Gastrocnemius medialis (tissue), 4 donors: ENCODE measurements around the gene CXCL6. TPM values are rescaled to one million over a fixed set of nuclear protein-coding genes. Genes with fewer than 3 reads are reported as not detected.

Experiments used
- ATAC-seq, 2 donors: fragments of 150-250 bp; one replicate each; pipeline ENCODE4 v1.9.1; 2016
- DNase-seq, 2 donors: peaks; one replicate each; pipeline ENCODE4 v3.0.0-alpha.2; 2019
- H3K27ac ChIP-seq, 4 donors: fragments of 200-600 bp; sonication (generic); 1 replicate in 1 of 4; 2 replicates in 3 of 4; pipeline ENCODE4 v1.5.1; 2016 to 2018; ENCODE audit warnings: mild to moderate bottlenecking in 2 of 4, moderate library complexity in 1 of 4
- H3K27me3 ChIP-seq, 3 donors: fragments of 200-600 bp; sonication (generic) in 2 of 3; 1 replicate in 1 of 3; 2 replicates in 2 of 3; pipeline versions ENCODE4 v1.5.1 to v1.6.0; 2016 to 2019; ENCODE audit warnings: mild to moderate bottlenecking in 1 of 3, moderate library complexity in 1 of 3
- H3K36me3 ChIP-seq, 2 donors: fragments of 200-600 bp; sonication (generic) in 1 of 2; one replicate each; pipeline ENCODE4 v1.5.1; 2017 to 2018
- H3K4me1 ChIP-seq, 2 donors: fragments of 200-600 bp; sonication (generic) in 1 of 2; one replicate each; pipeline ENCODE4 v1.5.1; 2016 to 2017; ENCODE audit warnings: mild to moderate bottlenecking in 2 of 2
- H3K4me3 ChIP-seq, 4 donors: fragments of 200-600 bp; sonication (generic) in 3 of 4; 1 replicate in 1 of 4; 2 replicates in 3 of 4; pipeline ENCODE4 v1.5.1; 2016 to 2019; ENCODE audit warnings: mild to moderate bottlenecking in 2 of 4
- H3K9me3 ChIP-seq, 3 donors: fragments of 200-600 bp; sonication (generic) in 2 of 3; 1 replicate in 1 of 3; 2 replicates in 2 of 3; pipeline ENCODE4 v1.5.1; 2016 to 2019
- CTCF ChIP-seq, 5 experiments: fragments of 450-650 bp in 3 of 5; fragments of 200-600 bp in 2 of 5; sonication (generic) in 2 of 5; IDR thresholded peaks in 4 of 5; conservative IDR thresholded peaks in 1 of 5; 1 replicate in 4 of 5; 2 replicates in 1 of 5; pipeline ENCODE4 v1.5.1; 2016 to 2019; ENCODE audit warnings: antibody characterized with exemption in 5 of 5, mild to moderate bottlenecking in 3 of 5, moderate library complexity in 3 of 5
- POLR2A ChIP-seq, 2 donors: fragments of 450-650 bp; IDR thresholded peaks; one replicate each; pipeline ENCODE4 v1.6.1; 2017; ENCODE audit warnings: antibody characterized with exemption in 2 of 2, mild to moderate bottlenecking in 2 of 2, moderate library complexity in 2 of 2
- in situ Hi-C, 4 donors: fragments of 200-750 bp; cut with MboI; loops; one replicate each; pipeline versions ENCODE4 v1.15.0 to v1.8.0; 2017; ENCODE audit warnings: low sequenced_read_pairs in 4 of 4
- intact Hi-C: fragments of 100-400 bp; cut with DNase I; formaldehyde crosslinking; loops from one replicate; pipeline ENCODE4 v1.15.1; 2023; ENCODE audit warnings: low total_unique reads
- total RNA-seq, 4 donors: library from RNA; depleted of rRNA; stranded (reverse); fragments of >200 nt; gene quantifications; one replicate each; pipeline versions ENCODE4 v1.1.0 to v1.2.3, GENCODE V29; 2016

The CXCL6 gene
- total RNA-seq, 4 donors from 2014 or later = 3.7 TPM; not detected in 3

GRCh38 chr4:73853246-73853704 lies 16.8 kb downstream of the CXCL6 start, which contains the start of gene PF4V1:
Gene PF4V1 (plus strand): TSS chr4:73853296. CDS start chr4:73853363, 67 bp downstream.
- no peak for ATAC-seq
- no peak within 1 kb of the TSS for H3K4me3 ChIP-seq

GRCh38 chr4:73853718-73854473 lies 17.4 kb downstream of the CXCL6 start:
- DNase-seq (no peak), ATAC-seq (no peak)
- TF ChIP-seq CTCF (IDR thresholded peaks at IDR 0.05 in 4 of 5, conservative IDR thresholded peaks at IDR 0.05 in 1 of 5) (no peak), POLR2A (IDR thresholded peaks at IDR 0.05) (no peak)
- H3K27me3 ChIP-seq = peaks cover 0 to 5% (median 0%) of the 10 kb centered on the region in 3 donors
- no peak overlapping the region for H3K27ac ChIP-seq
- no peak overlapping the region for H3K4me3 ChIP-seq
- in situ Hi-C loops (no loop called here), intact Hi-C loops (no loop called here)
- H3K9me3 ChIP-seq = no peaks in the 10 kb centered on the region
- no peaks in the 10 kb centered on the region for H3K36me3 ChIP-seq
- H3K4me1 ChIP-seq = no peaks in the 10 kb centered on the region

More at GRCh38 chr4:73853246-73853704, 16.8 kb downstream of the CXCL6 start, which contains the start of gene PF4V1:
- in situ Hi-C loops (no loop called here), intact Hi-C loops (no loop called here)
- Histone ChIP-seq H3K27me3 (peaks cover 0 to 5% (median 0%) of the 10 kb centered on the region in 3 donors), H3K27ac (no peak within 1 kb of the TSS), H3K9me3 (no peaks in the 10 kb centered on the region), H3K36me3 (no peaks in the 10 kb centered on the region), H3K4me1 (no peaks in the 10 kb centered on the region)
- DNase-seq = no peak
- TF ChIP-seq POLR2A (IDR thresholded peaks at IDR 0.05) (no peak), CTCF (IDR thresholded peaks at IDR 0.05 in 4 of 5, conservative IDR thresholded peaks at IDR 0.05 in 1 of 5) (no peak)

- TF ChIP-seq CTCF (IDR thresholded peaks at IDR 0.05 in 4 of 5, conservative IDR thresholded peaks at IDR 0.05 in 1 of 5) (no peak), POLR2A (IDR thresholded peaks at IDR 0.05) (no peak)
- Histone ChIP-seq H3K9me3 (no peaks in the 10 kb centered on the region), H3K4me3 (no peak overlapping the region), H3K27me3 (peaks cover 0 to 5% (median 0%) of the 10 kb centered on the region in 3 donors), H3K36me3 (no peaks in the 10 kb centered on the region), H3K4me1 (no peaks in the 10 kb centered on the region), H3K27ac (no peak overlapping the region)
- intact Hi-C loops (no loop called here), in situ Hi-C loops (no loop called here)
- ATAC-seq (no peak), DNase-seq (no peak)
Measured at GRCh38 chr4:73855406-73855805, 18.9 kb downstream of the CXCL6 start.

- DNase-seq (no peak), ATAC-seq (no peak)
- intact Hi-C loops (no loop called here), in situ Hi-C loops (no loop called here)
- H3K4me1 ChIP-seq = no peaks in the 10 kb centered on the region
- no peak overlapping the region for H3K4me3 ChIP-seq
- no peak for TF ChIP-seq POLR2A (IDR thresholded peaks at IDR 0.05)
- TF ChIP-seq CTCF (IDR thresholded peaks at IDR 0.05 in 4 of 5, conservative IDR thresholded peaks at IDR 0.05 in 1 of 5) = no peak
- H3K36me3 ChIP-seq = no peaks in the 10 kb centered on the region
- H3K27ac ChIP-seq = no peak overlapping the region
- H3K27me3 ChIP-seq = peaks cover 0 to 3% (median 0%) of the 10 kb centered on the region in 3 donors
- no peaks in the 10 kb centered on the region for H3K9me3 ChIP-seq
Measured at GRCh38 chr4:73856518-73856917, 20.0 kb downstream of the CXCL6 start.
